WI38 (cell line): ENCODE data around the gene CYB5R3.
"Not testable (repeated sequence)": the region's sequence is repeated elsewhere in the genome, so short reads cannot be mapped to it uniquely, and the experiment has no call there.

Experiments
- H3K4me3 ChIP-seq: 2 replicates; pipeline ENCODE4 v1.5.1; 2011; ENCODE audit warnings: low read depth, mild to moderate bottlenecking, control low read depth, low read length
- CTCF ChIP-seq: IDR thresholded peaks from 2 replicates; pipeline ENCODE4 v1.5.1; 2012; ENCODE audit warnings: low read depth, mild to moderate bottlenecking, control low read depth, low read length

Gene CYB5R3

GRCh38 chr22:42673898-42674401 lies 24.8 kb upstream of the CYB5R3 start:
- H3K4me3 ChIP-seq, result no peak overlapping the region
- TF ChIP-seq CTCF, result no peak

DNA sequence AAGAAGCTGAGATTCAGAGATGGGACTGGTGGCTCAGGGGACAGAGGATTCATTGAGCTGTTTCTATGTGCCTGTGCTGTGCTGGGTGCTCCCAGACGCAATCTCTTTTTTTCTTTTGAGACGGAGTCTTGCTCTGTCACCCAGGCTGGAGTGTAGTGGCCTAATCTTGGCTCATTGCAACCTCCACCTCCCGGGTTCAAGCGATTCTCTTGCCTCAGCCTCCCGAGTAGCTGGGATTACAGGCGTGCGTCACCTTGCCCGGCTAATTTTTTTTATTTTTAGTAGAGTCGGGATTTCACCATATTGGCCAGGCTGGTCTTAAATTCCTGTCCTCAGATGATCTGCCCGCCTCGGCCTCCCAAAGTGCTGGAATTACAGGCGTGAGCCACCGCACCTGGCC lies 23.9 kb upstream of the CYB5R3 start:
- H3K4me3 ChIP-seq, result not testable (repeated sequence)

GRCh38 chr22:42670921-42671709 lies 21.9 kb upstream of the CYB5R3 start:
- H3K4me3 ChIP-seq, result no peak overlapping the region
- TF ChIP-seq CTCF, result no peak

DNA sequence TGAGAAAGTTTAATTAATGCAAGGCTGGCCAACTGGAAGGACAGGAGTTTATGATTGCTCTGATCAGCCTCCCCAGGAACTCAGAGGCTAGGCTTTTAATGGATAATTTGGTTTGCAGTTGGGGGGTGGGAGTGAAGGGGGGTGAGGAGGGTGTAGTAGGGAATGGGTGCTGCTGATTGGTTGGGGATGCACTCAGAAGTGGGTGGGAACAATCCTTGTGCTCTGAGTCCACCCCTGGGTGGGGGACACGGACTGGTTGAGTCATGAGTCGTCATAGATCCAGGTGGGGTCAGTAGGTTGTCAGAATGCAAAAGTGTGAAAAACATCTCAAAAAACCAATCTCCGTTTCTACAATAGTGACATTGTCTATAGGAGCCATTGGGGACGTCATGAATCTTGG lies 20.9 kb upstream of the CYB5R3 start:
- no peak for TF ChIP-seq CTCF

DNA sequence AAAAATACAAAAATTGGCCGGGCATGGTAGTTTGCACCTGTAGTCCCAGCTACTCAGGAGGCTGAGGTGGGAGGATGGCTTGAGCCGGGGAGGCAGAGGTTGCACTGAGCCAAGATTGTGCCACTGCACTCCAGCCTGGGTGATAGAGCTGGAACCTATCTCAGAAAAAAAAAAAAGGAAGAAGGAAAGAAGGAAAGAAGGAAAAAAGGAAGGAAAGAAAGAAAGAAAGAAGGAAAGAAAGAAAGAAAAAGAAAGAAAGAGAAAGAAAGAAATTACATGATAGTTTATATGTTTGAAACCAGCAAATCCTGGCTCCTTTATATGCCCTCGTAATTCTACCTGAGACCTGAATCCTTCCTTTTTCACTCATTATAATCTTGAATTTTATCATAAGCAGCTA lies 17.2 kb upstream of the CYB5R3 start:
- not testable (repeated sequence) for H3K4me3 ChIP-seq

More for the DNA sequence above, 20.9 kb upstream of the CYB5R3 start:
- H3K4me3 ChIP-seq, result no peak overlapping the region

DNA sequence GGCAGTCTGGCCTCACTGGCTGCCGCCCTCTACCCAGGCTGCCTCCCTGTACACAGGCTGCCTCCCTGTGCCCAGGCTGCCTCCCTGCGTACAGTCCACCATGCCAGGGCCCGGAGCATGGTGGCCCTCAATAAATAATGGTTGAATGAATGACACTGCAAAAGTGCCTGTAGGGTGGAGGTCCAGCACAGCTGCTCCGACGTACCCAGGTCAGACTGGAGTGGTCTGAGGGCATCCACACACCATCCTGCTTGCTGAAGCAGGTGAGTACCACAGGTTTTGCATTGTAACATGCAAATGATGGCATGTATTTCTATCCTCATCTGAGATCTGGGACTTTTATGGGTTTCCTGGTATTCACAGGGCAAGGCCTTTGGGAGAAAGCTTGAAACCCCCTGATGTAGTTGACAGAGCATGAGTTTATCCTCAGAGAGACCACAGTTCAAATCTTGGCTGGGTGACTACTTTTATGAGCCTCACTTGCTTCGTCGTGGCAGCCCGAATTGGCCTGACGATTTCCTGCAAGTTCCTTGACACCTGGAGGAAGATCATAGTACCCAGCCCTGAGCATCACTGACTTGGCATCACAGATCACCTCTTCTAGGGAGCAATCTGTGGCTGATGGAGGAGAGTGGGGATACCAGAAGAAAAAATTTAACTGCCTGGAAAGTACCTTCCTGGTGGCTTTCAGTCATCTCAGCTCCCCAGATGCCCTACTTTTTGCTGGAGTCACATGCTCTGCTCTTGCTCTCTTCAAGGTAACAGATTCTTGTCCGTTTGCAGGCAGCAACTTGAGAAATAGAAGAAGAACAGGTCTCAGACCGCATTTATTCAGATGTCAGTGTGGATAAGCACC lies 16.0 kb upstream of the CYB5R3 start:
- H3K4me3 ChIP-seq, result no peak overlapping the region
- no peak for TF ChIP-seq CTCF

DNA sequence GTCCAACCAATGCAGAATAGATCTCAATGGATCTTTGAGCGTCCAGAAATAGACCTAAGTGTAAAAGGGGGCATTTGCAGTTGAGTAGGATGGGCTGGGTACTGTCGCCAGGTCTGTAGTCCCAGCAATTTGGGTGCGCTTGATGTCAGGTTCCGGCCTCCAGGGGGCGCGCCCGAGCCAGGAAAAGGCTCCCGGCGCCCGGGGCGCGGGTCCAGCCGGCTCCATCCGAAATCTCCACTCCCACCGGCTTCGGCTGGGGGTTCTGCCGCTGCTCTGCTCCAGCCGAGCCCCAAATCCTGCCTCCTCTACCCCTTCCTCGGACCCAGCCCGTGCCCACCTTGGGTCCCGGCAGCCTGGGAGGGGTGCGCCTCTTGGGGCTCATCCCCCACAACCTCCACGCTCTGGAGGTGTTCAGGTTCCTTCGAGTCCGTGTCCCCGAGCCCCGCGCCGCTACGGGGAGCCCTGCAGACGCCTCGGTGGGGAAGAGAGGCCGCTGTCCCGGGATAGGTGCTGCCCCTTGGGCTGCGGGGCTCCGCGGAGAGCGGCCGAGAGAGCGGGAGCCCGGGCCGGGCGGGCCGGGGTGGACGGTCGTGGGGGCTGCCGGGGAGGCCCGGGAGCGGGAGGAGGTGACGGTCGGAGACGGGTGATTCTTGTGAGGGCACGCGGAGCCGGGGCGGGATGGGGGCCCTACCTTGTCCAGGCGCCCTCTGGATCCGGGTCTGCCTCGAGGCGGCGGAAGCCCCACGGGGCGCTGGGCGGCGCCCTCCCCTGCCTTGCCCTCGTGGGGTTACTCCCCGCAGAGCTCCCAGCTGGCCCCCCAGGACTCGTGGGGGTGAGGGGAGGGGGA lies 13.0 kb upstream of the CYB5R3 start:
- H3K4me3 ChIP-seq, result peak overlapping the region; percentile 66
- peak; percentile 80 for TF ChIP-seq CTCF

- TF ChIP-seq CTCF, result no peak
- no peak overlapping the region for H3K4me3 ChIP-seq
Observed at GRCh38 chr22:42656578-42656977, 7.4 kb upstream of the CYB5R3 start.
